HAP-1 (cell line): ENCODE results near the gene SMIM26.

Experiments
- DNase-seq, 2 experiments: peaks; one replicate each; pipeline ENCODE4 v3.0.0-alpha.2; 2016 to 2020; ENCODE audit warnings: low spot score in 2 of 2
- H3K27me3 ChIP-seq: fragments of 250-450 bp; sonication (Bioruptor Pico); 2 replicates; pipeline ENCODE4 v1.5.1; 2020; ENCODE audit warnings: low read depth, mild to moderate bottlenecking, moderate library complexity
- H3K36me3 ChIP-seq: fragments of 250-450 bp; sonication (Bioruptor Pico); replicated peaks from 2 replicates; pipeline ENCODE4 v1.5.1; 2020; ENCODE audit warnings: mild to moderate bottlenecking
- H3K4me1 ChIP-seq: fragments of 250-450 bp; sonication (Bioruptor Pico); 2 replicates; pipeline ENCODE4 v1.5.1; 2020; ENCODE audit warnings: mild to moderate bottlenecking
- H3K4me3 ChIP-seq: fragments of 250-450 bp; sonication (Bioruptor Pico); 2 replicates; pipeline ENCODE4 v1.5.1; 2020; ENCODE audit warnings: mild to moderate bottlenecking, moderate library complexity
- H3K9me3 ChIP-seq: fragments of 250-450 bp; sonication (Bioruptor Pico); 2 replicates; pipeline ENCODE4 v1.5.1; 2020; ENCODE audit warnings: mild to moderate bottlenecking, moderate library complexity
- in situ Hi-C: fragments of 300-500 bp; cut with MboI; formaldehyde crosslinking; loops from 3 replicates; pipeline ENCODE4 v1.14.3; 2020; ENCODE audit warnings: low sequenced_read_pairs, inconsistent platforms, mixed read lengths

The SMIM26 gene

DNA sequence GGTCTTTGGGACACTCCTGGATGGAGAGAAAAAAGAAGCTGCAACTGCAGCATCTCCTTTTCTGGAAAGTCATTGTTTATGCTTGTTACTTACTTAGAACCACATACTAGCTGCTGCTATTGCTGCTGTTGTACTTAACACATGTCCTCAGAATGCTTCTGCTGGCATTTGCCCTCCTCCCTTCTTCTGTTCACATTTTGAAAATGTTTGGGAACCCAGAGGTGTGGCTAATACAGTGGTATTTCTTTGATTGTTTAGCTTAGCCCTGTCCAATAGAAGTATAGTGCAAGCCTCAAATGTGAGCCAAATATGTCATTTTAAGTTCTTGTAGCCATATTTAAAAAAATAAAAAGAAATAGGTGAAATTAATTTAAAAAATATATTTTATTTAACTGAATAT is 29.0 kb downstream of the SMIM26 start:
- in situ Hi-C loops: no loop called here
- Histone ChIP-seq H3K27me3 (no peaks in the 10 kb centered on the region), H3K9me3 (no peaks in the 10 kb centered on the region), H3K36me3 (peaks cover 26% of the 10 kb centered on the region), H3K4me3 (no peak overlapping the region), H3K4me1 (peaks cover 5% of the 10 kb centered on the region; the same call in 1 of the 2 replicates)
- DNase-seq: no peak

DNA sequence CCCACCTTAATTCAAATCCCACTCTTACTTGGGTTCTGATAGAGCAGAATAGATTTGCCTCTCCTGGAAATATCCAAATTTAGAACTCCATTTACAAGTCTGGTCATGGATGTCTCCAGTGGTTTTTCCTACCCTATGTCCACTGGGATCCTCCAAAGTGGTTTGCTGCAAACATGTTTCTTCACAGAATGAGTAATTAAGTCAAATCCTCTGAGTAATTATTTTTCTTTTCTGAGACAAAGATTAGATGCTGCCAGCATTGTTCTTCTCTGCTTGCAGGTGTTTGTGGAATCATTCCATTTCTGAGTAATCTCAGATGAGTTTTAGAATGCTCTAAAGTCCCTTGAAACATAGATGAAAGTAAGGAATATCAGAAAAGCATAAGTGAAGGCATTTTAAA is 42.5 kb downstream of the SMIM26 start:
- Histone ChIP-seq H3K27me3 (no peaks in the 10 kb centered on the region), H3K36me3 (no peaks in the 10 kb centered on the region; the same call in 1 of the 2 replicates), H3K4me1 (no peaks in the 10 kb centered on the region), H3K4me3 (no peak overlapping the region), H3K9me3 (no peaks in the 10 kb centered on the region)
- no peak for DNase-seq
- in situ Hi-C loops: no loop called here

DNA sequence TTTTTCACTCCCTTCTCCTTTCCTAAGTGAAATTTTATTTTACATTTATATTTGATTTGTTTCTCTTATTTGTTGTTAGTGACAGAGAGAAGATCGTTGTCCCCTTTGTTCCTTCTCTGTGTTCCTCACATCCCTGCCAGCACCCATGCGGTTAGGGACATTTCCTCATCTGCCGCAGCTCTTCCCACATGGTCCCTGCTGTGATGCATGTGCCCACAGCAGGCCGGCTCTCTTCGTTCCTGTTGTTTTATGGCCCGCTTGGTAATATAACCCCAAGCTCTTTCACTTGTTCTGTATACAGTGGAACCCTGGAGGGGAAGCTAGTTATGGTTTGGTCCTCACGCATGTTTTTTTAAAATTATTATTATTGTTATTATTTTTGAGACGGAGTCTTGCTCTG is 44.3 kb downstream of the SMIM26 start:
- Histone ChIP-seq H3K4me3 (no peak overlapping the region), H3K9me3 (no peaks in the 10 kb centered on the region), H3K27me3 (no peaks in the 10 kb centered on the region), H3K36me3 (no peaks in the 10 kb centered on the region; the same call in 1 of the 2 replicates), H3K4me1 (no peaks in the 10 kb centered on the region)
- DNase-seq: no peak
- in situ Hi-C loops: no loop called here

GRCh38 chr20:18613553-18613952 is 46.3 kb downstream of the SMIM26 start:
- DNase-seq: no peak
- in situ Hi-C loops: no loop called here

DNA sequence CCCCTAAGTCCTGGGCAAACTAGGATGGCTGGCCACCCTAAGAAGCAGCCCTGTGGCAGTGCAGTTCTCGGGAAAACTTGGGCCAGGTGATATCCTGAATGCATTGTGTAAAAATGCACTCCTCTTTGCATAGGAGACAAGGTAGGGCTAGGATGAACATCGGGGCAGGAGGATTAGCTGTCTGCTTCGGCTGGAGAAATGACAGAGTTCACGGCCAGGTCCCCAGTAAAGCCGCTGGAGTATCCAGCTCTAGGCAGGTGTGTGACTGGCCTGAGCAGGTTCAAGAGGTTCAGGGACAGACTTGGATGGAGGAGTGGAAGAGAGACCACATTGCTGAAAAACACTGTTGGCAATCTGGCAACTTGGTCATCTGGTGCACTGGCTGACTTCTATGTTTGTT is 47.0 kb downstream of the SMIM26 start:
- in situ Hi-C loops: no loop called here
- no peak overlapping the region for H3K4me3 ChIP-seq
- H3K36me3 ChIP-seq: no peaks in the 10 kb centered on the region
- no peaks in the 10 kb centered on the region for H3K4me1 ChIP-seq
- no peaks in the 10 kb centered on the region for H3K27me3 ChIP-seq
- H3K9me3 ChIP-seq: no peaks in the 10 kb centered on the region
- no peak for DNase-seq

More at GRCh38 chr20:18613553-18613952, 46.3 kb downstream of the SMIM26 start:
- Histone ChIP-seq H3K36me3 (no peaks in the 10 kb centered on the region; the same call in 1 of the 2 replicates), H3K9me3 (no peaks in the 10 kb centered on the region), H3K4me3 (no peak overlapping the region), H3K27me3 (no peaks in the 10 kb centered on the region), H3K4me1 (no peaks in the 10 kb centered on the region)

- in situ Hi-C loops: no loop called here
- H3K4me3 ChIP-seq: no peak overlapping the region
Observed at GRCh38 chr20:18615020-18615650, 47.9 kb downstream of the SMIM26 start.

More at GRCh38 chr20:18615020-18615650, 47.9 kb downstream of the SMIM26 start:
- DNase-seq: no peak
- H3K4me1 ChIP-seq: no peaks in the 10 kb centered on the region
- no peaks in the 10 kb centered on the region for H3K9me3 ChIP-seq
- H3K27me3 ChIP-seq: no peaks in the 10 kb centered on the region
- no peaks in the 10 kb centered on the region for H3K36me3 ChIP-seq
